Neural crest cell (in vitro differentiated cells): ENCODE measurements around the gene SORCS2. TPM values are rescaled to one million over a fixed set of nuclear protein-coding genes. Genes with fewer than 3 reads are reported as not detected.

Experiments used
- DNase-seq: peaks from one replicate; pipeline ENCODE4 v3.0.0; 2021; ENCODE audit warnings: low read depth, mixed read lengths, low spot score
- H3K27ac Mint-ChIP-seq: one replicate; pipeline ENCODE4 v1.8.0; 2021; ENCODE audit warnings: mild to moderate bottlenecking, mixed read lengths; ENCODE audit not compliant: unreplicated experiment
- H3K27me3 Mint-ChIP-seq: 2 replicates; pipeline ENCODE4 v1.8.0; 2021; ENCODE audit warnings: low read depth, mild to moderate bottlenecking, mixed read lengths
- H3K36me3 Mint-ChIP-seq: 2 replicates; pipeline ENCODE4 v1.8.0; 2021; ENCODE audit warnings: low read depth, mild to moderate bottlenecking, mixed read lengths
- H3K4me1 Mint-ChIP-seq: 2 replicates; pipeline ENCODE4 v1.8.0; 2021; ENCODE audit warnings: mixed read lengths
- H3K4me3 Mint-ChIP-seq: one replicate; pipeline ENCODE4 v1.8.0; 2021; ENCODE audit warnings: mild to moderate bottlenecking, mixed read lengths
- H3K9me3 Mint-ChIP-seq: 2 replicates; pipeline ENCODE4 v1.8.0; 2021; ENCODE audit warnings: mixed read lengths
- CTCF ChIP-seq: fragments of 200-600 bp; sonication (generic); conservative IDR thresholded peaks from 2 replicates; pipeline ENCODE4 v1.5.0; 2021; ENCODE audit warnings: antibody characterized with exemption, mild to moderate bottlenecking
- total RNA-seq: library from RNA; stranded (reverse); gene quantifications from 2 replicates; pipeline ENCODE4 v1.2.1, GENCODE V29; 2021

Gene SORCS2
- total RNA-seq, 1 donor from 2014 or later, result 1.1 TPM

GRCh38 chr4:7428261-7429068, 236.1 kb downstream of the SORCS2 start:
- peaks cover 7% of the 10 kb centered on the region for H3K4me1 Mint-ChIP-seq
- no peak overlapping the region for H3K4me3 Mint-ChIP-seq
- no peaks in the 10 kb centered on the region for H3K36me3 Mint-ChIP-seq
- no peaks in the 10 kb centered on the region for H3K27me3 Mint-ChIP-seq
- no peaks in the 10 kb centered on the region for H3K9me3 Mint-ChIP-seq
- peak overlapping the region; percentile 35 for H3K27ac Mint-ChIP-seq
- no peak for TF ChIP-seq CTCF
- DNase-seq, result no peak

DNA sequence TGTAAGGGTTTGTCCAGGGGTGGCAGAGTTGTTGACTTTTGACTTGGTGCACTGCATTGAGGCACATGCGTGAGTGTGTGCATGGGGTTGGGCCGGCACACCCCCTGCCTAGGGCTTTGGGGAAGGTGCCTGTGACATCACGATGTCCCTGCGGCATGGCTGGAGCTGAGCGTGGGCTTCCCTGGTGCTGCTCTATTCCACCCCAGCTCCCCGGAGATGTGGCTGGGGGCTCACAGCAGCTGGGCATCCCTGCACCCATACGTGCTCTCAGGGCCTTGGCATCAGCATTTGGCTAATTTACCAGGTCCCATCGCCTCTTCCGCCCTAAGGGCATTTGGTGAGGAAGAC, 236.7 kb downstream of the SORCS2 start:
- no peak for TF ChIP-seq CTCF
- DNase-seq, result no peak
- Mint-ChIP-seq H3K36me3 (no peaks in the 10 kb centered on the region), H3K4me1 (peaks cover 7% of the 10 kb centered on the region), H3K27ac (no peak overlapping the region), H3K27me3 (no peaks in the 10 kb centered on the region), H3K4me3 (no peak overlapping the region), H3K9me3 (no peaks in the 10 kb centered on the region)

GRCh38 chr4:7429601-7430078, 237.3 kb downstream of the SORCS2 start:
- no peak overlapping the region for H3K27ac Mint-ChIP-seq
- no peak for DNase-seq

DNA sequence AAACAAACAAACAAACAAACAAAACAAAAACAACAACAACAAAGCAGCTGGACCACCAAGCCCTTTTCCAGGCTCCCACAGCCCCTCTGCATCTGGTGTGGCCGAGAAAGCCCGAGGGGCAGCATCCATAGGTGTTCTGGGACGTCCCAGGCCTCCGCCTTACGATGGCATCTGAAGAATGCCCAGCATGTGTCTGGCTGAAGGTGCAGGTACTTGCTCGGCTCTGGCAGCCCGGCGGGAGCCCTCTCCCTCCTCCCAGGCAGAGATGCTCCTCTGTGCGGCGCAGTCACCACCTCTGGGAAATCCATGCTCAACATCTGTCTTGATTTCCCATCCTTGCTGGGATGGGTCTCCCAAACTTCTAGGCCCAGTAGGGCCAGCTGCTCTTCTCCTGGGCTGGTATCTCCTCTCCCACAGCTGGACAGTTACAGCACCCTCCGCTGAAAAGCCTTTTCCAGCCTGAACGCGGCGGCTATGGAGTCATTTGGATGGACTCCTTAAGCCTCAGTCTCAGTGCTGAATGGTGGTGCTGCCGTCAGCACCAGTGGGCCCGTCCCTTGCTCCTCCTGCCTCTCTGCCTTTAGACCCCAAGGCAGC, 238.1 kb downstream of the SORCS2 start:
- peak overlapping the region; percentile 83 for H3K27ac Mint-ChIP-seq
- H3K36me3 Mint-ChIP-seq, result no peaks in the 10 kb centered on the region
- no peak for TF ChIP-seq CTCF
- no peak for DNase-seq
- no peak overlapping the region for H3K4me3 Mint-ChIP-seq
- no peaks in the 10 kb centered on the region for H3K27me3 Mint-ChIP-seq
- H3K4me1 Mint-ChIP-seq, result peaks cover 11% of the 10 kb centered on the region
- H3K9me3 Mint-ChIP-seq, result no peaks in the 10 kb centered on the region

More at GRCh38 chr4:7429601-7430078, 237.3 kb downstream of the SORCS2 start:
- Mint-ChIP-seq H3K4me3 (no peak overlapping the region), H3K9me3 (no peaks in the 10 kb centered on the region), H3K27me3 (no peaks in the 10 kb centered on the region), H3K4me1 (peaks cover 7% of the 10 kb centered on the region), H3K36me3 (no peaks in the 10 kb centered on the region)
- TF ChIP-seq CTCF, result no peak

GRCh38 chr4:7430965-7431695, 238.8 kb downstream of the SORCS2 start:
- Mint-ChIP-seq H3K36me3 (no peaks in the 10 kb centered on the region), H3K4me1 (peaks cover 14% of the 10 kb centered on the region), H3K27ac (peak overlapping the region; percentile 83), H3K27me3 (no peaks in the 10 kb centered on the region), H3K4me3 (no peak overlapping the region), H3K9me3 (no peaks in the 10 kb centered on the region)
- no peak for DNase-seq
- TF ChIP-seq CTCF, result no peak
